Activated CD4-positive, alpha-beta T cell treated with anti-CD3 and anti-CD28 coated beads for 36 hours (primary cell): ENCODE results near the gene FADS1. TPM values are rescaled to one million over a fixed set of nuclear protein-coding genes. Genes with fewer than 3 reads are reported as not detected.

Experiments used
- ATAC-seq: fragments of 200-7000 bp; cut with Tn5 transposase; one replicate; pipeline ENCODE4 v1.10.0; 2021; ENCODE audit warnings: mild to moderate bottlenecking, moderate library complexity
- CTCF ChIA-PET: fragments of 350-600 bp; sonication (Branson Sonifier 250); formaldehyde crosslinking; loops from one replicate; lab custom pipeline; 2021; ENCODE audit warnings: antibody characterized with exemption; lab: Charles Lee
- POLR2A ChIA-PET: fragments of 350-600 bp; sonication (Branson Sonifier 250); formaldehyde crosslinking; loops from one replicate; lab custom pipeline; 2021; ENCODE audit warnings: antibody characterized with exemption, inconsistent platforms; lab: Charles Lee
- DNase-seq: peaks from one replicate; pipeline ENCODE4 v3.0.0-alpha.2; 2020
- H3K27ac Mint-ChIP-seq: one replicate; pipeline ENCODE4 v1.8.0; 2021; ENCODE audit warnings: mixed read lengths
- H3K27me3 Mint-ChIP-seq: one replicate; pipeline ENCODE4 v1.8.0; 2021; ENCODE audit warnings: mixed read lengths
- H3K36me3 Mint-ChIP-seq: one replicate; pipeline ENCODE4 v1.8.0; 2021; ENCODE audit warnings: low read depth, mixed read lengths
- H3K4me1 Mint-ChIP-seq: one replicate; pipeline ENCODE4 v1.8.0; 2021; ENCODE audit warnings: mixed read lengths
- H3K4me3 Mint-ChIP-seq: one replicate; pipeline ENCODE4 v1.8.0; 2021; ENCODE audit warnings: mild to moderate bottlenecking, moderate library complexity, mixed read lengths
- H3K9me3 Mint-ChIP-seq: one replicate; pipeline ENCODE4 v1.8.0; 2021; ENCODE audit warnings: low read depth, mixed read lengths
- intact Hi-C, 2 experiments: fragments of 100-400 bp; cut with DNase I in 1 of 2; cut with micrococcal nuclease in 1 of 2; formaldehyde crosslinking; loops; one replicate each; pipeline versions ENCODE4 v1.14.2 to v1.15.1; 2022 to 2024; cut with DNase I, micrococcal nuclease
- total RNA-seq, 2 experiments: library from RNA; stranded (reverse); gene quantifications; one replicate each; pipeline ENCODE4 v1.2.3, GENCODE V29; 2021

FADS1 gene
- total RNA-seq, 2 experiments from 2014 or later = 18.9 to 23.7 TPM

DNA sequence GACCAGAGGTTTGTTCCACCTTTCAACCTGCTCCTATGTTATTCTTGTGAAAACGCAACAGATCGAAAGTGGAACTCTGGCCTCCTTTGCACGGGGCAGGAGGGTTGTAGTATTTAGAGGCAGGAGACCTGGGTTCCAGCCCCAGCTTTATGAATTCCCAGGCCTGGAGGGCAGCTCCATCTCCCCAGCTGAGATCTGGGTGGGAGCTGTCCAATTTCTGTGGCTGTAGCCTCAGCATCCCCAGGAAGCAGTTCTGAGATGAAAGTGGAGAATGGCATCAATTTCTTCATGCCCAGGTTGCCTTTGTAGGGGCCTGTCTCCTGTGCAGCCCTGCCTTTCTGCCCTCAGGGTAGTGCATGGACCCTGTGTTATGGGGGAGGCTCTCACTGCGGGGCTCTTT is 15.4 kb upstream of the FADS1 start:
- Mint-ChIP-seq H3K27ac (no peak overlapping the region), H3K36me3 (peaks cover 14% of the 10 kb centered on the region), H3K27me3 (peaks cover 26% of the 10 kb centered on the region), H3K9me3 (no peaks in the 10 kb centered on the region), H3K4me3 (no peak overlapping the region), H3K4me1 (peaks cover 34% of the 10 kb centered on the region)
- ATAC-seq = no peak
- ChIA-PET POLR2A (no interaction called here), CTCF (interaction anchor here (0.5 kb wide), 1 partner anchor 274 kb away, joined by 4 read pairs; no protein-coding TSS in a partner anchor)
- DNase-seq = no peak
- intact Hi-C loops = no loop called here

DNA sequence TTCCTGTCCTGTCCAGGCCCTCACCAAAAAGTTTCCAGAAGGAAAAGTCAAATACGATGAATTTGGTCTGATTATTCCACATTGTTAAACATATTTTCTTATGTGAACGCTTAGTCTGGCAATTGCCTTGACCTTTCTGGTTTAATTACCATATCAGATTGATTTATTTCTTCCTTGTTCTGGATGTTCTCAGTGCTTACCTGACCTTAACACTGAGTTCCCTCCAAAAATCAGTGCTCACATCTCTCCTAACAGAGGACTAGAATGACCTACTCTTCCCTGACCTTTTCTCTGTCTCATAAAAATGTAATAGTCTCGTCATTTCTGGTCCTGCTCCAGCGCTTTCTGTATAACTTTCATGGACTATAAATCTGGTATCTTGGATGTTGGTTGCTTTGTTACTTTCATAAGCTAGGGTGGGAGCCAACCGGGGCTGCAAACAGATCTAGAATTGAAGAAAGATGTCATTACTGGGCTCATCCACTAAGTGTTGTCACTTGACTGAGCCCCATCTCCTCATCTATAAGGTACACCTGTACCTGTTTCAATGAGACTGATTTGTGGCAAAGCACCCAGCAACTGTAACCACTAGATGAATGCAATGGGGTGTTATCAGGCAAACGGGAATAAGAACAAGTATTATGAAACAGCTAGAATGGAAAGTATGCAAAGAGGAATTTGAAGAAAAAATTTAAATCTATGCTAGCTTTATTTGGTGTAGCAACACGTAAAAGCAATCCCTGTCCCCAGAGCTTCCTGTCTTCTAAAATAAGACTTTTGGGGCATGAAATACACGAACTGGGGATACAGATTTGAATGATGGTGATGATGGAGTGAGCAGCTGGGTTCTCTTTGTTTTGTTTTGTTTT is 13.7 kb upstream of the FADS1 start:
- ATAC-seq (no peak), DNase-seq (no peak)
- Mint-ChIP-seq H3K4me1 (peaks cover 33% of the 10 kb centered on the region), H3K36me3 (peaks cover 14% of the 10 kb centered on the region), H3K4me3 (peak overlapping the region; percentile 1), H3K27ac (no peak overlapping the region), H3K27me3 (peaks cover 38% of the 10 kb centered on the region), H3K9me3 (no peaks in the 10 kb centered on the region)
- intact Hi-C loops = no loop called here
- POLR2A ChIA-PET = interaction anchor here (0.7 kb wide), 1 partner anchor 9 kb away, joined by 4 read pairs; no protein-coding TSS in a partner anchor
- CTCF ChIA-PET = interaction anchor here (0.5 to 1.7 kb wide), 4 partner anchors 9 to 532 kb away, joined by 3 to 4 read pairs (median 3); partner anchors contain the start of gene FEN1

DNA sequence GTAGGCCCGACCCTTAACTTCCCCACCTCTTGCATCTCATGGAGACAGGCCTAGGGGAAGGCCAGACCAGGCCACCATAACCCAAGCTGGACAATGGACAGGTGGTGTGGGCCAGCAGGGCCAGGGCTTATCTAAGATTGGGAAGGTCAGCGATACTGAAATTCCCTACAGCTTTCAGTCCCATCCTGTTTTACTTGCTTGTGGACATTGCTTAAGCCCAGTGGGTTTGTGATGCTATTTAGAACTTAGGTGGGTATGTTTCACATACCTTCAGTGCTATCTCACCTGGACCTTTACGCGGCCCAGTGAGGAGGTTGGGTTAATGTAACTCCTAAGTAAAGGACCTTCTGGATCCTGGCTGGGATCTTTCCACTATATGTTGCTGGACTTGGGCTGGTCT is 13.0 kb upstream of the FADS1 start:
- Mint-ChIP-seq H3K9me3 (no peaks in the 10 kb centered on the region), H3K4me1 (peaks cover 29% of the 10 kb centered on the region), H3K27ac (no peak overlapping the region), H3K27me3 (peaks cover 38% of the 10 kb centered on the region), H3K4me3 (peak overlapping the region; percentile 84), H3K36me3 (peaks cover 14% of the 10 kb centered on the region)
- intact Hi-C loops = no loop called here
- DNase-seq (no peak), ATAC-seq (no peak)
- POLR2A ChIA-PET = interaction anchor here (1.0 to 1.2 kb wide), 2 partner anchors 15 to 22 kb away, joined by 3 to 4 read pairs; no protein-coding TSS in a partner anchor
- CTCF ChIA-PET = interaction anchor here (0.5 to 2.0 kb wide), 4 partner anchors 12 to 251 kb away, joined by 3 to 8 read pairs (median 4); partner anchors contain the start of genes FADS1 and FEN1

DNA sequence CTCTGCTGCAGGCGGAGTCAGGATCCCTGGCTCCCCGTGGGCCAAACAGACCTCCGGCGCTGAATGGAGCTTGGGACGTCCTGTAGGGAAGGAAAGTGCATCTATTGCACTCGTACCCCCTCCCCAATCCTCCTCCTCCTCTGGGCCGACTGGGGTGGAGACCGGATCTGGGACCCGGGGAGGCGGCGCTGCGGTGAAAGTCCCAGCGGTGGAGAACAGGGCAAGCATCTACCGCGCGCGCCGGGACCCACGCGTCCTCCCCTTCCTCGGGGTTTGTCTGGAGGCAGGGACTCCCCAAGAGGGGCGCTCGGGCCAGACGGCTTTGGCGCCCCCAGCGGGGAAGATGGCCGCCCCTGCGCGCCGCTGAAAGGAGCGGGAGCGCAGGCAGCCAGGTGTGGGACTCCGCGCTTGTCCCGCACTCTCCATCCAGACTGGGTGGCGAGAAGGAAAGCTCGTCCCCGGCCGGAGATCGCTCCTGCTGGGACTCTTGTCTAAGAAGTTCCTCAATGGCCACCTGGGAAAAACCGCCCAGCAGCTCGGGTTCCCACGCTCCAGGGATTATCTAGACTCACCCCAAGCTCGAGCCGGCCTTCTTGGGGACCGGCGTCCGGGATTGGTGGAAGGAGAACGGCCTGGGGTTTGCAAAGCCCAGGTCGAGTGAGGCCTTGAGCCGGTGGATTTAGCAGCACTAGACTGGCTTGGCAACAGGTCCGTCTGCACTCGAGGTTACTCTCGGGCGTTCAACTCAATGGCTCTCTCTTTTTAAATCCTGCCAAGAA is 12.0 kb upstream of the FADS1 start:
- peak; percentile 48 for ATAC-seq

DNA sequence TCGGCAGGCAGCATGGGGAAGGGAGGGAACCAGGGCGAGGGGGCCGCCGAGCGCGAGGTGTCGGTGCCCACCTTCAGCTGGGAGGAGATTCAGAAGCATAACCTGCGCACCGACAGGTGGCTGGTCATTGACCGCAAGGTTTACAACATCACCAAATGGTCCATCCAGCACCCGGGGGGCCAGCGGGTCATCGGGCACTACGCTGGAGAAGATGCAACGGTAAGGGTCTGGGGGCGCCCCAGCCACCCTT is 11.5 kb upstream of the FADS1 start:
- no peak for DNase-seq
- POLR2A ChIA-PET = no interaction called here

More for the DNA sequence above, 12.0 kb upstream of the FADS1 start:
- Mint-ChIP-seq H3K36me3 (peaks cover 13% of the 10 kb centered on the region), H3K27ac (peak overlapping the region; percentile 74), H3K9me3 (no peaks in the 10 kb centered on the region), H3K27me3 (peaks cover 40% of the 10 kb centered on the region), H3K4me1 (peaks cover 19% of the 10 kb centered on the region), H3K4me3 (peak overlapping the region; percentile 84)
- ChIA-PET POLR2A (interaction anchor here (1.0 to 1.2 kb wide), 2 partner anchors 14 to 21 kb away, joined by 3 to 4 read pairs; no protein-coding TSS in a partner anchor), CTCF (interaction anchor here (0.6 to 2.0 kb wide), 10 partner anchors 11 to 531 kb away, joined by 3 to 8 read pairs (median 4); partner anchors contain the start of genes FADS1 and FEN1)
- DNase-seq = peak; percentile 64
- intact Hi-C loops = no loop called here

DNA sequence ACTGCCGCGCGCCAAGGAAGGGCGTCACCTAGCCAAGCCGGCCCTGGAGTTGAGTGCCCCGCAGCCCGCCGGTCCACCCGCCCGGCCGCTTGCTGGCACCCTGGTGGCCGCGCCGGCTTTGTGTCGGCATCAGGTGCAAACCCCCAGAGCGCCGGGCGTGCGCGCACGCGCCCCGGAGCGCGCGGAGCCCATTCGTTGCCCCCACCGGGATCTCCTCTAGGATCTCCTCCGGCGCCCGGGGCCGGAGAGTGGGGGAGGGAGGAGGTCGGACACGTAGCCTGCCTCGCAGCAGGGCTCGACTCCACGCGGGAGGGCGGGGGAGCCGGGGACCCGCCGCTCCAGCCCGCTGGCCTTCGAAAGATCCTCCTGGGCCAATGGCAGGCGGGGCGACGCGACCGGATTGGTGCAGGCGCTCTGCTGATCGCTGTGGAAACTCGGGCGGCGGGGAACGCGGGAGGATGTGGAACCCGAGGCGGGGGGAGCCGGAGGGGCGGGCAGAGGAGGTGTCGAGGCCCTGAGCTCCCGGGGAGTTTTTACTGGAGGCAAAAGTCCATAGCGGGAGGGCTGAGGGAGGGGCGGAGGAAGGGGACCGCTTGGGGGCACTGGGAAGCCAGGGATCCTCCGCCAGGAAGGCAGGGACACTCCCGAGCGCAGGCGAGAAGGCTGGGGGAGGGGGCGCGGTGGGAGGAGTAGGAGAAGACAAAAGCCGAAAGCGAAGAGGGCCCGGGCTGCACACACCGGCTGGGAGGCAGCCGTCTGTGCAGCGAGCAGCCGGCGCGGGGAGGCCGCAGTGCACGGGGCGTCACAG is 11.0 kb upstream of the FADS1 start, which contains the start of gene FADS2:
TSS of gene FADS2 (plus strand) at position 730 of the 808 bp plus-strand sequence. CDS start 91 bp downstream, outside the sequence.
- POLR2A ChIA-PET = no interaction called here
- Mint-ChIP-seq H3K27me3 (peaks cover 40% of the 10 kb centered on the region), H3K4me1 (peaks cover 12% of the 10 kb centered on the region)

More for the DNA sequence above, 11.5 kb upstream of the FADS1 start:
- intact Hi-C loops = no loop called here
- no peak for ATAC-seq
- CTCF ChIA-PET = interaction anchor here (1.0 to 2.0 kb wide), 4 partner anchors 11 to 36 kb away, joined by 4 to 8 read pairs (median 6); partner anchors contain the start of genes FADS1 and FEN1
- Mint-ChIP-seq H3K27ac (peak overlapping the region; percentile 74), H3K27me3 (peaks cover 40% of the 10 kb centered on the region), H3K36me3 (peaks cover 8% of the 10 kb centered on the region), H3K4me1 (peaks cover 14% of the 10 kb centered on the region), H3K4me3 (peak overlapping the region; percentile 84), H3K9me3 (no peaks in the 10 kb centered on the region)

DNA sequence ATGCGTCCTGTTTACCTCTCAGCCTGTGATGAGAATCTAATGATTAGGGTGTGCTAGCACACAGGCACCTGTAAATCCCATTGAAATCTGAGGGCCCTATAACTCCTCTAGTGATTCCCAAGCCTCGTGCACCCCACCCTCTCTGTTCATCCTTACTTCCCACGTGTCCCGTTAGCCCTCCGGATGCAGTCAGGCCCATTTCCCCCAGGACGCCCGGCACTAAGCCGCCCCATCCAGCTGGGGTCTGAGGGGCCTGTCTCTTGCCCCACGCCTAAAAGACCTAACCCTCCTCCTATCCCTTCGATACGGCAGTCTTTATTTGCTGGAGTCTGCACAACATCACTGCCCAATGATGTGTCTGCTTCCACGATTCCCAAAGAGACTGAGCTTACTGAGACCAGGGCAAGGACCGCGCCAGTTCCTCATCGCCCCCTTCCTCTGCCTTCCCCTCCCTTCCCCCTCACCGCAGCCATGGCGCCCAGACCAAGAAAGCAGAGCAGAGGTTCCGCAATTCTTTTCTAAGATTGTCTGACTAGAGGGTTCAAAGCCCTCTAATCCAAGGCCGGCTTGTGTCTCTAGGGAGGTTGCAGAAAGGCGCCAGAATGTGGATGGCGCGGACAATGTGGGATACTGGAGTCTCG is 10.2 kb upstream of the FADS1 start:
- Mint-ChIP-seq H3K36me3 (peaks cover 8% of the 10 kb centered on the region), H3K9me3 (no peaks in the 10 kb centered on the region), H3K4me1 (peaks cover 12% of the 10 kb centered on the region), H3K27me3 (peaks cover 37% of the 10 kb centered on the region), H3K27ac (peak overlapping the region; percentile 63), H3K4me3 (peak overlapping the region; percentile 84)
- intact Hi-C loops = loop anchor here in 1 of 2 experiments (1.0 kb wide), 2 partner anchors 10 to 35 kb away; partner anchors contain the start of genes FADS1, FEN1 and TMEM258
- DNase-seq (peak; percentile 26), ATAC-seq (no peak)
- ChIA-PET CTCF (interaction anchor here (1.3 kb wide), 1 partner anchor 11 kb away, joined by 3 read pairs; no protein-coding TSS in a partner anchor), POLR2A (no interaction called here)

More for the DNA sequence above, 11.0 kb upstream of the FADS1 start, which contains the start of gene FADS2:
- H3K4me3 Mint-ChIP-seq = peak within 1 kb of the TSS; percentile 84
- peak within 1 kb of the TSS; percentile 74 for H3K27ac Mint-ChIP-seq
- H3K36me3 Mint-ChIP-seq = peaks cover 8% of the 10 kb centered on the region
- intact Hi-C loops = loop anchor here in 1 of 2 experiments (1.0 kb wide), 2 partner anchors 10 to 35 kb away; partner anchors contain the start of genes FADS1, FEN1 and TMEM258
- H3K9me3 Mint-ChIP-seq = no peaks in the 10 kb centered on the region
- CTCF ChIA-PET = interaction anchor here (0.6 to 2.0 kb wide), 4 partner anchors 10 to 512 kb away, joined by 3 to 8 read pairs (median 6); partner anchors contain the start of gene FADS1
- DNase-seq = peak; percentile 90
- ATAC-seq = peak; percentile 86

DNA sequence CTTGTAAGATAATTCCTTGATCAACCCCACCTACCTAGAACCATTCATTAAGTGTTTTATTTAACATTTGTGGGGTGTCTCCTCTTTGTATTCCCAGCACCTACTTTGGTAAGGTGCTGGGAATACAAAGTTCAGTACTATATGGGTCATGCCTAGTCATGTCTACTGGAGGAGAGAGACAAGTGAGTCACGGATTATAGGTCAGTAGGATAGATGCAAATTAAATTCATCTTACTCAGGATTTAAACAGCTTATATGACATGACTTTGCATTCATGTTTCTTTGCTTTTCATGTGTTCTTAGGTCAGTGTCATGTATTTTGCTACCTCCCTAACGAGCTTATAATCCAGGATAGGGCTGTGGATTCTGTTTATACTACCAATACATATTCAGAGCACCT is 3.4 kb upstream of the FADS1 start:
- no peaks in the 10 kb centered on the region for H3K9me3 Mint-ChIP-seq
- POLR2A ChIA-PET = no interaction called here
- H3K4me1 Mint-ChIP-seq = peaks cover 3% of the 10 kb centered on the region
- peaks cover 18% of the 10 kb centered on the region for H3K27me3 Mint-ChIP-seq
- H3K27ac Mint-ChIP-seq = no peak overlapping the region
- CTCF ChIA-PET = interaction anchor here (1.2 to 1.5 kb wide), 2 partner anchors 23 to 31 kb away, joined by 3 to 6 read pairs; no protein-coding TSS in a partner anchor
- peaks cover 4% of the 10 kb centered on the region for H3K36me3 Mint-ChIP-seq
- H3K4me3 Mint-ChIP-seq = no peak overlapping the region
- DNase-seq = no peak
- no peak for ATAC-seq
- intact Hi-C loops = no loop called here

DNA sequence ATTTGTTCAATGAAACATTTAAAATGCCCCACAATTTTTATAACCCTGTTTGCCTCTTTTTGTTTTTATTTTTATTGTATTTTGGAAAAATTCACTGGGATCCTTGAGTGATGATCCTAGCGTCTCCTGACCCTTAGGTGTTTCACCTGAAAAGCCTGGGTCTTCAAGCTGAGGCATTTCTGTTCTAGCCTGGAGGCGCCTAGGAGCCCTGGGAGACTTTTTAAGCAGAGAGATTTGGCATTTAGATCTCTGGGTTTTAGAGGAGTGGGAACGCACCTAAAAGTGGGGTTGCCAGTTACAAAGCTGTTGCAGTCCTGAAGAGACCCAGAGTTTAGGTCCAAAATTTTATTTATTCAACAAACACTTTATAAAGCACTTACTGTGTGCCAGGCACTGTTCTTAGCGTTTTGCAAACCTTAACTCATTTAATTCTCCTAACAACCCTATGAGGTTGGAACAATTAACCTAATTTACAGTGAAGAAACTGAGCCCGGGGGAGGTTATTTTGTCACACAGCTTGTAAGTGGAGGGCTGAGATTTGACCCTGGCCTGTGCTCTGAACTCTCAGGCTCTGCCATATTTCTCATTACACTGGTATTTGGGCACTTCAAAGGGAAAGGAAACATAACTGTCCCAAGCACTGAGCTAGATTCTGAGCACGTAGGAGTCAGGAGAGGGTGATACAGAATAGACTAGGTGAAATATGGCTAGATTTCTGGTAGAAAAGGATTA is 834 bp upstream of the FADS1 start:
- Mint-ChIP-seq H3K9me3 (no peaks in the 10 kb centered on the region), H3K27ac (no peak overlapping the region), H3K4me3 (peak overlapping the region; percentile 89), H3K4me1 (peaks cover 7% of the 10 kb centered on the region), H3K36me3 (peaks cover 14% of the 10 kb centered on the region), H3K27me3 (peaks cover 25% of the 10 kb centered on the region)
- ChIA-PET POLR2A (no interaction called here), CTCF (interaction anchor here (0.9 to 10.1 kb wide), 6 partner anchors 11 to 290 kb away, joined by 3 to 115 read pairs (median 4); partner anchors contain the start of genes FADS2, FEN1 and TMEM258)
- intact Hi-C loops = loop anchor here (1.0 to 2.0 kb wide), 3 partner anchors 10 to 73 kb away; partner anchors contain the start of genes FADS3 (in 1 of the 2), FEN1 (in 1 of the 2) and TMEM258 (in 1 of the 2)
- ATAC-seq (no peak), DNase-seq (no peak)
